ENCODE measurements around the gene MCAT. TPM values are rescaled to one million over a fixed set of nuclear protein-coding genes. Genes with fewer than 3 reads are reported as not detected.
"Not testable (repeated sequence)": the region's sequence is repeated elsewhere in the genome, so short reads cannot be mapped to it uniquely, and the experiment has no call there.

MCAT gene
- total and polyA plus RNA-seq, 2 donors (not counting 1 experiment from before 2014, with no cell fraction given): 8.4 to 10.1 TPM

DNA sequence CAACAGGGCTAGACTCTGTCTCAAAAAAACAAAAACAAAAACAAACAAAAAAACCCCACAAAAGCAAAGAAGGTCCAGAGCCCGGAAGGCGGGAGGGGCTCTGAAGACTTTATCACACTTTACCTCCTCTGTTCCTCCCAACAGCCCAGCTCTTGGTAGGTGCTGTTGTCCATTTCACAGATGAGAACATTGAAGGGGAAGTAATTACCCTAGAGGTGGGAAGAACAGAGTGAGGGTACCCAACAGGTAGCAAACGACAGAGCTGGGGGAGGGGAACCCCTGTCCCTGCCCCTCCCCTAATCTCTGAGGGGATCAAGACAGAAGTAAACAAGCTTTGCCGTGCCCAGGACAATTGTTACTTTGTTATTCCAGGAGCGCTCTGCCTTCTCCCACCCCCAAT is 33.7 kb downstream of the MCAT start:
- Histone ChIP-seq H3K9ac (ENCODE audit: low read length) (no peak overlapping the region), H3K79me2 (ENCODE audit: control insufficient read depth, insufficient read depth, low read length) (peaks cover 9% of the 10 kb centered on the region), H3K4me1 (ENCODE audit: control insufficient read depth in 2 of 2, insufficient read depth in 2 of 2, low read length in 2 of 2) (peaks cover 23 to 32% of the 10 kb centered on the region in 2 donors), H3K27ac (ENCODE audit: low read length in 2 of 2) (no peak overlapping the region), H4K20me1 (ENCODE audit: control insufficient read depth, insufficient read depth, low read length, poor library complexity, severe bottlenecking) (peaks cover 2% of the 10 kb centered on the region), H3K4me2 (replicated peaks; ENCODE audit: low read depth, low read length, poor library complexity, severe bottlenecking) (no peak overlapping the region), H3K36me3 (replicated peaks in 1 of 2; ENCODE audit: control extremely low read depth in 1 of 2, control insufficient read depth in 1 of 2, extremely low read depth in 1 of 2, insufficient read depth in 2 of 2, low read length in 1 of 2) (no peaks in the 10 kb centered on the region), H3K9me3 (ENCODE audit: control extremely low read depth in 1 of 3, control insufficient read depth in 2 of 3, insufficient read depth in 1 of 3, low read length in 2 of 3) (peaks cover 0 to 9% (median 0%) of the 10 kb centered on the region in 3 donors), H3K27me3 (replicated peaks in 1 of 4; ENCODE audit: control extremely low read depth in 1 of 4, control insufficient read depth in 3 of 4, insufficient read depth in 4 of 4, low read length in 3 of 4) (peaks cover 0 to 62% (median 30%) of the 10 kb centered on the region in 4 experiments), H3K4me3 (ENCODE audit: control extremely low read depth in 1 of 5, extremely low read depth in 1 of 5, insufficient read depth in 1 of 5, low read depth in 2 of 5, low read length in 4 of 5) (no peak overlapping the region), H2AFZ (ENCODE audit: insufficient read depth, low read depth, low read length, poor library complexity, severe bottlenecking) (no peak overlapping the region)
- Mint-ChIP-seq H3K27ac (no peak overlapping the region), H3K27me3 (peaks cover 35% of the 10 kb centered on the region), H3K9me3 (ENCODE audit: insufficient read depth) (no peaks in the 10 kb centered on the region), H3K4me3 (peak overlapping the region; percentile 47), H3K4me1 (peaks cover 18% of the 10 kb centered on the region)
- ChIA-PET CTCF (interaction anchor here (1.1 to 2.0 kb wide), 5 partner anchors 12 to 28 kb away, joined by 4 to 9 read pairs (median 5); no protein-coding TSS in a partner anchor), POLR2A (no interaction called here)
- no peak for TF ChIP-seq EZH2 (IDR thresholded peaks at IDR 0.05; ENCODE audit: borderline replicate concordance, insufficient read depth, low read depth, low read length, poor library complexity, severe bottlenecking)
- TF ChIP-seq, protein P1, sequence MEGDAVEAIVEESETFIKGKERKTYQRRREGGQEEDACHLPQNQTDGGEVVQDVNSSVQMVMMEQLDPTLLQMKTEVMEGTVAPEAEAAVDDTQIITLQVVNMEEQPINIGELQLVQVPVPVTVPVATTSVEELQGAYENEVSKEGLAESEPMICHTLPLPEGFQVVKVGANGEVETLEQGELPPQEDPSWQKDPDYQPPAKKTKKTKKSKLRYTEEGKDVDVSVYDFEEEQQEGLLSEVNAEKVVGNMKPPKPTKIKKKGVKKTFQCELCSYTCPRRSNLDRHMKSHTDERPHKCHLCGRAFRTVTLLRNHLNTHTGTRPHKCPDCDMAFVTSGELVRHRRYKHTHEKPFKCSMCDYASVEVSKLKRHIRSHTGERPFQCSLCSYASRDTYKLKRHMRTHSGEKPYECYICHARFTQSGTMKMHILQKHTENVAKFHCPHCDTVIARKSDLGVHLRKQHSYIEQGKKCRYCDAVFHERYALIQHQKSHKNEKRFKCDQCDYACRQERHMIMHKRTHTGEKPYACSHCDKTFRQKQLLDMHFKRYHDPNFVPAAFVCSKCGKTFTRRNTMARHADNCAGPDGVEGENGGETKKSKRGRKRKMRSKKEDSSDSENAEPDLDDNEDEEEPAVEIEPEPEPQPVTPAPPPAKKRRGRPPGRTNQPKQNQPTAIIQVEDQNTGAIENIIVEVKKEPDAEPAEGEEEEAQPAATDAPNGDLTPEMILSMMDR (IDR thresholded peaks at IDR 0.05): no peak
- ATAC-seq (ENCODE audit: low read depth) (no peak), DNase-seq (no peak)
- intact Hi-C loops (cut with micrococcal nuclease): no loop called here
- no CpG with 5 or more reads among the region's 5 CpGs for WGBS (ENCODE audit: insufficient coverage)

DNA sequence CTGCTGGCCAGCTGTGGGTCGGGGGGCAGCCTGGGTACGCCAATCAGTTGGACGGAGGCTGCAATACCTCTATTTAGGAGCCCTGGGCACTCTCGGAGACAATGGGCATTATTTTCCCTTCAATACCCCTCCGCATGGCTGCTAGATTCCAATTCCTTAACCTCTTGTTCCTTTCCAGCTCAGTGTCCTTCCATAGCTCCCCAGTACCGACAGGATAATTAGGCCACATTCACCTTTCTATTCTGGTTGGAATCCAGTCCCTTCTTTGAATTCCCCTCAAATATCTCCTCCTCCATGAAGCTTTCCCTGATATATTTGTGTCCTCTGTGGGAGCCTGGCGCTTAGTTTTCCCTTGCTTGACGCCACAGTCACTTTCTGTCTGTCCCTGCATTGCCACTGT is 36.9 kb downstream of the MCAT start:
- Histone ChIP-seq H3K36me3 (replicated peaks in 1 of 2; ENCODE audit: control extremely low read depth in 1 of 2, control insufficient read depth in 1 of 2, extremely low read depth in 1 of 2, insufficient read depth in 2 of 2, low read length in 1 of 2) (no peaks in the 10 kb centered on the region), H3K4me1 (ENCODE audit: control insufficient read depth in 2 of 2, insufficient read depth in 2 of 2, low read length in 2 of 2) (peaks cover 9 to 12% of the 10 kb centered on the region in 2 donors), H4K20me1 (ENCODE audit: control insufficient read depth, insufficient read depth, low read length, poor library complexity, severe bottlenecking) (no peaks in the 10 kb centered on the region), H3K4me2 (replicated peaks; ENCODE audit: low read depth, low read length, poor library complexity, severe bottlenecking) (no peak overlapping the region), H3K27me3 (replicated peaks in 1 of 4; ENCODE audit: control extremely low read depth in 1 of 4, control insufficient read depth in 3 of 4, insufficient read depth in 4 of 4, low read length in 3 of 4) (peaks cover 0 to 36% (median 9%) of the 10 kb centered on the region in 4 experiments), H3K27ac (ENCODE audit: low read length in 2 of 2) (no peak overlapping the region), H3K9me3 (ENCODE audit: control extremely low read depth in 1 of 3, control insufficient read depth in 2 of 3, insufficient read depth in 1 of 3, low read length in 2 of 3) (no peaks in the 10 kb centered on the region), H3K9ac (ENCODE audit: low read length) (no peak overlapping the region), H3K4me3 (ENCODE audit: control extremely low read depth in 1 of 5, extremely low read depth in 1 of 5, insufficient read depth in 1 of 5, low read depth in 2 of 5, low read length in 4 of 5) (no peak overlapping the region), H3K79me2 (ENCODE audit: control insufficient read depth, insufficient read depth, low read length) (peaks cover under 1% of the 10 kb centered on the region), H2AFZ (ENCODE audit: insufficient read depth, low read depth, low read length, poor library complexity, severe bottlenecking) (no peak overlapping the region)
- intact Hi-C loops (cut with micrococcal nuclease): no loop called here
- WGBS (ENCODE audit: insufficient coverage): over 99% methylated on average over 8 of the region's 8 CpGs
- no peak overlapping the region for H3K27ac Mint-ChIP-seq
- CTCF ChIA-PET: no interaction called here
- H3K4me1 Mint-ChIP-seq: peaks cover 4% of the 10 kb centered on the region
- no peaks in the 10 kb centered on the region for H3K9me3 Mint-ChIP-seq (ENCODE audit: insufficient read depth)
- POLR2A ChIA-PET: no interaction called here
- peaks cover 19% of the 10 kb centered on the region for H3K27me3 Mint-ChIP-seq
- ATAC-seq (ENCODE audit: low read depth): no peak
- no peak for TF ChIP-seq EZH2 (IDR thresholded peaks at IDR 0.05; ENCODE audit: borderline replicate concordance, insufficient read depth, low read depth, low read length, poor library complexity, severe bottlenecking)
- TF ChIP-seq, protein P1 (IDR thresholded peaks at IDR 0.05): no peak
- no peak for DNase-seq
- no peak overlapping the region for H3K4me3 Mint-ChIP-seq

DNA sequence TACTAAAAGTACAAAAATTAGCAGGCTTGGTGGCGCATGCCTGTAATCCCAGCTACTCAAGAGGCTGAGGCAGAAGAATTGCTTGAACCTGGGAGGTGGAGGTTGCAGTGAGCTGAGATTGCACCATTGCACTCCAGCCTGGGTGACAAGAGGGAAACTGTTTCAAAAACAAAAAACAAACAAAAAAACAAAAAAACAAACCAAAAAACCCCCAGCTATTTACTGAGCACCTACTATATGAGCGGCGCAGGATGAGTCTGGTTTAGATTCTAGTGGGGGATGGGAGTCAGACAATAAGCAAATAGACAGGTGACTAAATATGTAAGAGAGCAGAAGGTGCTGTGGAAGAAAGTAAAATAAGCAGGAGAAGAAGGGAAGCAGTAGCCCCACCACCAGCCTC is 38.2 kb downstream of the MCAT start:
- H3K4me1 Mint-ChIP-seq; H3K4me2 ChIP-seq (replicated peaks; ENCODE audit: low read depth, low read length, poor library complexity, severe bottlenecking); intact Hi-C loops (cut with micrococcal nuclease); CTCF ChIA-PET; H3K79me2 ChIP-seq (ENCODE audit: control insufficient read depth, insufficient read depth, low read length); H3K36me3 ChIP-seq (replicated peaks in 1 of 2; ENCODE audit: control extremely low read depth in 1 of 2, control insufficient read depth in 1 of 2, extremely low read depth in 1 of 2, insufficient read depth in 2 of 2, low read length in 1 of 2); H3K4me1 ChIP-seq (ENCODE audit: control insufficient read depth in 2 of 2, insufficient read depth in 2 of 2, low read length in 2 of 2); H2AFZ ChIP-seq (ENCODE audit: insufficient read depth, low read depth, low read length, poor library complexity, severe bottlenecking); H3K27ac ChIP-seq (ENCODE audit: low read length in 2 of 2); H3K9me3 ChIP-seq (ENCODE audit: control extremely low read depth in 1 of 3, control insufficient read depth in 2 of 3, insufficient read depth in 1 of 3, low read length in 2 of 3); H4K20me1 ChIP-seq (ENCODE audit: control insufficient read depth, insufficient read depth, low read length, poor library complexity, severe bottlenecking); ATAC-seq (ENCODE audit: low read depth); H3K4me3 Mint-ChIP-seq; POLR2A ChIA-PET; DNase-seq; H3K4me3 ChIP-seq (ENCODE audit: control extremely low read depth in 1 of 5, extremely low read depth in 1 of 5, insufficient read depth in 1 of 5, low read depth in 2 of 5, low read length in 4 of 5); H3K9ac ChIP-seq (ENCODE audit: low read length); H3K9me3 Mint-ChIP-seq (ENCODE audit: insufficient read depth); H3K27ac Mint-ChIP-seq: not testable (repeated sequence)
- WGBS (ENCODE audit: insufficient coverage): no CpG with 5 or more reads among the region's 3 CpGs
- H3K27me3 ChIP-seq (replicated peaks in 1 of 4; ENCODE audit: control extremely low read depth in 1 of 4, control insufficient read depth in 3 of 4, insufficient read depth in 4 of 4, low read length in 3 of 4): peaks cover 0 to 30% (median 5%) of the 10 kb centered on the region in 4 experiments
- H3K27me3 Mint-ChIP-seq: peaks cover 14% of the 10 kb centered on the region
